HG02571 (cell line): Measurements from ENCODE around the gene PITX1.

Experiments used
- ATAC-seq: cut with Tn5 transposase; IDR thresholded peaks from one replicate; pipeline ENCODE4 v1.9.1; 2021; ENCODE audit warnings: mild to moderate bottlenecking, moderate library complexity; ENCODE audit not compliant: unreplicated experiment

Gene PITX1

GRCh38 chr5:135042595-135042994 is 8.6 kb upstream of the PITX1 start:
- ATAC-seq = no peak

GRCh38 chr5:135041726-135042125 is 7.7 kb upstream of the PITX1 start:
- ATAC-seq = no peak

GRCh38 chr5:135041145-135041587 is 7.1 kb upstream of the PITX1 start:
- ATAC-seq = no peak

- no peak for ATAC-seq
Observed at GRCh38 chr5:135040333-135041144, 6.5 kb upstream of the PITX1 start.

- no peak for ATAC-seq
Observed at GRCh38 chr5:135040034-135040332, 6.0 kb upstream of the PITX1 start.

GRCh38 chr5:135039271-135040033 is 5.4 kb upstream of the PITX1 start:
- no peak for ATAC-seq

GRCh38 chr5:135038813-135039270 is 4.8 kb upstream of the PITX1 start:
- ATAC-seq = no peak

GRCh38 chr5:135038205-135038812 is 4.3 kb upstream of the PITX1 start:
- ATAC-seq = no peak

GRCh38 chr5:135037519-135038204 is 3.6 kb upstream of the PITX1 start:
- ATAC-seq = no peak

GRCh38 chr5:135036405-135036804 is 2.4 kb upstream of the PITX1 start:
- ATAC-seq = no peak

GRCh38 chr5:135035678-135036030 is 1.6 kb upstream of the PITX1 start:
- ATAC-seq = no peak

- no peak for ATAC-seq
Observed at GRCh38 chr5:135034963-135035677, 1.1 kb upstream of the PITX1 start.

- ATAC-seq = no peak
Observed at GRCh38 chr5:135034236-135034962, 371 bp upstream of the PITX1 start.

GRCh38 chr5:135032999-135033861 is 798 bp downstream of the PITX1 start:
- no peak for ATAC-seq

GRCh38 chr5:135032695-135032998 is 1.4 kb downstream of the PITX1 start:
- no peak for ATAC-seq

- ATAC-seq = no peak
Observed at GRCh38 chr5:135031813-135032694, 2.0 kb downstream of the PITX1 start.

GRCh38 chr5:135030956-135031812 is 2.8 kb downstream of the PITX1 start:
- ATAC-seq = no peak
